PC-9 (cell line): ENCODE measurements around the gene GBA3.

Experiments used
- EZH2 ChIP-seq: fragments of 200-600 bp; sonication (generic); IDR thresholded peaks from 2 replicates; pipeline ENCODE4 v1.8.0; 2017; ENCODE audit warnings: antibody characterized with exemption, low read depth
- TF ChIP-seq, protein P1 (sequence below): fragments of 200-600 bp; sonication (generic); conservative IDR thresholded peaks from 2 replicates; pipeline ENCODE4 v1.6.1; 2017; ENCODE audit warnings: mixed run types, antibody characterized with exemption, mild to moderate bottlenecking, moderate library complexity

GRCh38 chr4:22824091-22824490 lies 131.4 kb downstream of the GBA3 start:
- TF ChIP-seq, protein P1, sequence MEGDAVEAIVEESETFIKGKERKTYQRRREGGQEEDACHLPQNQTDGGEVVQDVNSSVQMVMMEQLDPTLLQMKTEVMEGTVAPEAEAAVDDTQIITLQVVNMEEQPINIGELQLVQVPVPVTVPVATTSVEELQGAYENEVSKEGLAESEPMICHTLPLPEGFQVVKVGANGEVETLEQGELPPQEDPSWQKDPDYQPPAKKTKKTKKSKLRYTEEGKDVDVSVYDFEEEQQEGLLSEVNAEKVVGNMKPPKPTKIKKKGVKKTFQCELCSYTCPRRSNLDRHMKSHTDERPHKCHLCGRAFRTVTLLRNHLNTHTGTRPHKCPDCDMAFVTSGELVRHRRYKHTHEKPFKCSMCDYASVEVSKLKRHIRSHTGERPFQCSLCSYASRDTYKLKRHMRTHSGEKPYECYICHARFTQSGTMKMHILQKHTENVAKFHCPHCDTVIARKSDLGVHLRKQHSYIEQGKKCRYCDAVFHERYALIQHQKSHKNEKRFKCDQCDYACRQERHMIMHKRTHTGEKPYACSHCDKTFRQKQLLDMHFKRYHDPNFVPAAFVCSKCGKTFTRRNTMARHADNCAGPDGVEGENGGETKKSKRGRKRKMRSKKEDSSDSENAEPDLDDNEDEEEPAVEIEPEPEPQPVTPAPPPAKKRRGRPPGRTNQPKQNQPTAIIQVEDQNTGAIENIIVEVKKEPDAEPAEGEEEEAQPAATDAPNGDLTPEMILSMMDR: no peak
- no peak for TF ChIP-seq EZH2
